HG02943 (cell line): ENCODE results near the gene SMARCB1.

Experiments used
- ATAC-seq: cut with Tn5 transposase; IDR thresholded peaks from one replicate; pipeline ENCODE4 v1.9.1; 2021; ENCODE audit warnings: mild to moderate bottlenecking, low read depth, moderate library complexity; ENCODE audit not compliant: unreplicated experiment

SMARCB1 gene

DNA sequence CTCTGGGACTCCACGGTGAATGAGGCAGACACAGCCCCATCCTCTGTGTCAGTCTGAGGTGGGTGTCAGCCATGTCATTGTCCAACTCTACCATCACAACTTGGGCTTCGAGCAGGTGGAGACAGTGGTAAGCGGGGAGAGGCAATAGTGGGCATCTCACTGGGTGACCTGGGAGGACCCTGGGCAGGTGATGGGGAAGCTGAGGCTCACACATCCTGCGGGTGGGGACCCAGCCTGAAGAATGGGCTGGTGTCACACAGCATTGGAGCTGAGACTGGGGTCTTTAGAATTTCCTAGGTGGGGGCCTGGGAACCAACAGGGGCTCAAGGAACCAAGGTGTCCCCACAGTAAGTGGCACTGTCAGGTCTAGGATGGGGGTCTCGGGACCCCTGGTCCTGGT is 7.0 kb upstream of the SMARCB1 start:
- no peak for ATAC-seq

DNA sequence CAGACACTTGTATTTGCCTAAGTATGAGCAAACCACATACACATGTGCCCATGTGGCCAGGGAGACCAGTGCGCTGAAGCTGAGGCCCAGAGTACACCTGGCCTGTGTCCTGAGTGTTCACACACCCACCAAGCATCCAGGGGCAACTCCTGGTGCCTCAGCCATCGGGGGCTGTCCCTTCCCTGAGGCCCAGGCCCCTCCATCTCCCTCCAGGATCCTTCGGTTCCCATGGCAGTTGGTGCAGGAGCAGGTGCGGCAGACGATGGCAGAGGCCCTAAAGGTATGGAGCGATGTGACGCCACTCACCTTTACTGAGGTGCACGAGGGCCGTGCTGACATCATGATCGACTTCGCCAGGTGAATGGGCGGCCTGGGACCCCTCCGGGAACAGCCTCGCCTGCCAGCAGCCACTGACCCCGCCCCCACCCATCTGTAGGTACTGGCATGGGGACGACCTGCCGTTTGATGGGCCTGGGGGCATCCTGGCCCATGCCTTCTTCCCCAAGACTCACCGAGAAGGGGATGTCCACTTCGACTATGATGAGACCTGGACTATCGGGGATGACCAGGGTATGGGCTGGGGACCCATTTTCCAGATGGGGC is 6.5 kb upstream of the SMARCB1 start:
- ATAC-seq = no peak

DNA sequence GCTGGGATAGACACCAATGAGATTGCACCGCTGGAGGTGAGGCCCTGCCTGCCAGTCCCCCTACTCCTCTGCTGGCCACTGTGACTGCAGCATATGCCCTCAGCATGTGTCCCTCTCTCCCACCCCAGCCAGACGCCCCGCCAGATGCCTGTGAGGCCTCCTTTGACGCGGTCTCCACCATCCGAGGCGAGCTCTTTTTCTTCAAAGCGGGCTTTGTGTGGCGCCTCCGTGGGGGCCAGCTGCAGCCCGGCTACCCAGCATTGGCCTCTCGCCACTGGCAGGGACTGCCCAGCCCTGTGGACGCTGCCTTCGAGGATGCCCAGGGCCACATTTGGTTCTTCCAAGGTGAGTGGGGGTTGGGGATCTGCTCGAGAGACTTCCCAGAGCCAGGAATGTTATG is 5.7 kb upstream of the SMARCB1 start:
- no peak for ATAC-seq

DNA sequence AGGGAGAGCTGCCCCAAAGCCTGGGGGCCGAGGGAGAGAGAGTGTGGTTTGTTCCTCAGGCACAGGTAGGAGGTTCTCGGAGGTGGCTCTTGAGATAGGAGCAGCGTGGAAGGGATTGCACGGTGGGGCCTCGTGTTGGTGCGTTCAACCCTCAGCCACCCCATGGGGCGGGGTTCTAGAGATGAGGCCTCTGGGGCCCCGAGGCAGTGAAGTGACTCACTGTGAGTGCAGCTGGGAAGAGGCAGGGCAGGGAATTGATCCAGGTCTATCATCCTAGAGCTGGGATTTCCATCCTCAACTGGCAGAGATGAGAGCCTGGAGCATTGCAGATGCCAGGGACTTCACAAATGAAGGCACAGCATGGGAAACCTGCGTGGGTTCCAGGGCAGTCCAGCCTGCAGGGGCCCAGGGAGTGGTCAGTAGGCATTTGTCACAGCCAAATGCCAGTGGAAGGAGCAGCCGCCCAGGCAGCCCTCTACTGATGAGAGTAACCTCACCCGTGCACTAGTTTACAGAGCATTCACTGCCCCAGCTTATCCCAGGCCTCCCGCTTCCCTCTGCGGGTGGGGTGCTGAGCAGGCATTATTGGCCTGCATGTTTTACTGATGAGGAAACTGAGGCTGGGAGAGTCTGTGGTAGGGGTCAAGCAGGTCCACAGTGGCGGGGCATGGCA is 5.1 kb upstream of the SMARCB1 start:
- ATAC-seq = no peak

DNA sequence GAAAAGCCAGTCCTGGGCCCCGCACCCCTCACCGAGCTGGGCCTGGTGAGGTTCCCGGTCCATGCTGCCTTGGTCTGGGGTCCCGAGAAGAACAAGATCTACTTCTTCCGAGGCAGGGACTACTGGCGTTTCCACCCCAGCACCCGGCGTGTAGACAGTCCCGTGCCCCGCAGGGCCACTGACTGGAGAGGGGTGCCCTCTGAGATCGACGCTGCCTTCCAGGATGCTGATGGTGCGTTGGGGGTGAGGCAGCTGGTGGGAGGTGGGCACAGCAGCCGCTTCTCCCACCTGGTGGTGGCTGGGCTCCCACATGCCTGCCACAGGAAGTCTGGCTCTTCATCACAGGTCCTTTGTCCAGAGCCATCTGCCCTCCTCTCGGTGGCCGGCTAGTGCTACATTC is 4.5 kb upstream of the SMARCB1 start:
- no peak for ATAC-seq

DNA sequence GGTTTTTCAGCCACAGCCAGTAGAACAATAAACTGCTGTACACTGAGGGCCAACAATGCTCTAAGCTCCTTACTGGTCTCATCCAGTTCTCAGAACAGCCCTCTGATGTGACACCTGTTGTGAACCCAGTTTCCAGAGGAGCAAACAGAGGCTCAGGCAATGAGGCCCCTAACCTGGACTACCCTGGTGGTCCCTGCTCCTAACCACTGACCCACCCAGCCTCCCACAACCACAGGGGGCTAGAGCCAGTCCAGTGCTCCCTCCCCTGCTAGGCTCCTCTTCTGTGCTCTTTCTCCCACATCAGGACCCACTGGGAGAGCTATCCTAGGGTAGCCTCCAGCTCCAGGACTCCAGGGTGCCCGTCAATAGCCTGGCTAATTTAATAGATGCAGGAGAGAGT is 4.1 kb upstream of the SMARCB1 start:
- ATAC-seq = no peak

DNA sequence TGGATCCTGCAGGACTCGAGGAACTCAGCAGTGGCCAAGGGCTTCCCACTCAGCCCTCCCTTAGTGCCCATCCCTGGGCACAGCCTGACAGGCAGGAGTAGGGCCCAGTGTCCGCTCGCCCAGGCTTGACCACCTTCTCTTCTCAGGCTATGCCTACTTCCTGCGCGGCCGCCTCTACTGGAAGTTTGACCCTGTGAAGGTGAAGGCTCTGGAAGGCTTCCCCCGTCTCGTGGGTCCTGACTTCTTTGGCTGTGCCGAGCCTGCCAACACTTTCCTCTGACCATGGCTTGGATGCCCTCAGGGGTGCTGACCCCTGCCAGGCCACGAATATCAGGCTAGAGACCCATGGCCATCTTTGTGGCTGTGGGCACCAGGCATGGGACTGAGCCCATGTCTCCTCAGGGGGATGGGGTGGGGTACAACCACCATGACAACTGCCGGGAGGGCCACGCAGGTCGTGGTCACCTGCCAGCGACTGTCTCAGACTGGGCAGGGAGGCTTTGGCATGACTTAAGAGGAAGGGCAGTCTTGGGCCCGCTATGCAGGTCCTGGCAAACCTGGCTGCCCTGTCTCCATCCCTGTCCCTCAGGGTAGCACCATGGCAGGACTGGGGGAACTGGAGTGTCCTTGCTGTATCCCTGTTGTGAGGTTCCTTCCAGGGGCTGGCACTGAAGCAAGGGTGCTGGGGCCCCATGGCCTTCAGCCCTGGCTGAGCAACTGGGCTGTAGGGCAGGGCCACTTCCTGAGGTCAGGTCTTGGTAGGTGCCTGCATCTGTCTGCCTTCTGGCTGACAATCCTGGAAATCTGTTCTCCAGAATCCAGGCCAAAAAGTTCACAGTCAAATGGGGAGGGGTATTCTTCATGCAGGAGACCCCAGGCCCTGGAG is 3.3 kb upstream of the SMARCB1 start:
- no peak for ATAC-seq

DNA sequence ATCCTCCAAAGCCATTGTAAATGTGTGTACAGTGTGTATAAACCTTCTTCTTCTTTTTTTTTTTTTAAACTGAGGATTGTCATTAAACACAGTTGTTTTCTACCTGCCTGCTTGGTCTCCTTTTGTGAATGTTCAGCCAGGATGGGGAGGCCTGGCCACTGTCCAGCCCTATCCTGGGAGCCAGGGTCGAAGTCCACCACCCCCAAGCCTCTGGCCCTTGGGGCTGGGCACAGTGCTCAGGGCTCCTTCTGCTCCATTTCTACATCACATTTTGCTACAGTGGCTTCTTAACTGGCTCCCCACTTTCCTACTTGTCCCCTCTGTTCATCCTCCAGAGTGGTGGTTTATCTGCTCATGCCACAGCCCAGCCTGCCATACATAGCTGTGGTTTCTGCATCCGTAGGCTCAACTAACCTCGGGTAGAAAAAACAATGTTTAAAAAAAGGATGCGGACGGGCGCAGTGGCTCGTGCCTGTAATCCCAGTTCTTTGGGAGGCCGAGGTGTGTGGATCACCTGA is 2.5 kb upstream of the SMARCB1 start:
- no peak for ATAC-seq

DNA sequence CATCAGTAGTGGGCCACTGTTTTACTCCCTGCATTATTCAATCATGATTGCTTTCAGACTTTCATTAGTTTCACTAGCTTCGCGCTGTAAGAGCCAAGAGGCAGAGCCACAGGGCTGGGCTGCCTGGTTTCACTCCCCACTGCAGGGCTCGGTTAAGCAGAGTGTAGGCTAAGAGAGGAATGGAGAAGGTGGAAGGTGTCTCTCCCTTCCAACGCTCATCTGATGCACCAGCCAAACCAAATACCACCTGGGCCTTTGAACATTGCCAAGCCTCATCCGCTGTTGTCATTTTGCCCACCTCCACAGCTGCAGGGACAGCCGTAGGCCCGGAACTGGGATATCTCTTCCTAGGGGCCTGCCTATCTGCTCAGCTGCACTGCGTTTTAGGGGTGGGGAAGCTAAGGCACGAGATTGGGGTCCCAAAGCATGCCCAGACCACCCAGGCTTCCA is 480 bp upstream of the SMARCB1 start:
- ATAC-seq = no peak

DNA sequence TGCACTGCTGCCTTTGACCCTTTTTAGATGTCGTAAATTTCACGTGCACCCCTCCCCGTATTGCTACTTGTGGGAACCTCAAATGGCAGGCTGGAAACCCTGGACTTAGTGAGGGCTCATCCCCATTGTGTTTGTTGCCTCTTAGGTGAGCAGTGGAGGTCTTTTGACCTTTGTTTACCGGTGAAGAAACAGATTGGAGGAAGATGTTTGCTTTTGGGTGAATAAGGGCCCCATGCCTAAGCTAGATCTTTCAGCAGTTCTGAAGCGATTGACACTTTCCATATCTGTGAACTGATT is 782 bp downstream of the SMARCB1 start:
- no peak for ATAC-seq

DNA sequence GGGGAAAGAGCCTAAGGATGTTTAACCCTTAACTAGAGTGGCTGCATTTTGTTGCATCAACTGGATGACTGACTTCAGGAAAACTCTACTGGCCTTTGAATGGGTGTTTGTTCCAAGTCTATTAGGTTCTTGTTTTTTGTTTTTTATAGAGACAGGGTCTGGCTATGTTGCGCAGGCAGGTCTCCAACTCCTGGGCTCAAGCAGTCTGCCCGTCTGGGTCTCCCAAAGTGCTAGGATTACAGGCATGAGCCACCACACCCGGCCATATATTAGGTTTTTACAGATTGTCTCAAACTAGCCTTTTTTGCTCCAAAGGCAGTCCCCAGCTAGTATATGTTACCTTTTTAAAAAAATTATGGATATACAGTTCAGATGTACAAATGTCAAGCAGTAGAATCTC is 1.1 kb downstream of the SMARCB1 start:
- no peak for ATAC-seq

DNA sequence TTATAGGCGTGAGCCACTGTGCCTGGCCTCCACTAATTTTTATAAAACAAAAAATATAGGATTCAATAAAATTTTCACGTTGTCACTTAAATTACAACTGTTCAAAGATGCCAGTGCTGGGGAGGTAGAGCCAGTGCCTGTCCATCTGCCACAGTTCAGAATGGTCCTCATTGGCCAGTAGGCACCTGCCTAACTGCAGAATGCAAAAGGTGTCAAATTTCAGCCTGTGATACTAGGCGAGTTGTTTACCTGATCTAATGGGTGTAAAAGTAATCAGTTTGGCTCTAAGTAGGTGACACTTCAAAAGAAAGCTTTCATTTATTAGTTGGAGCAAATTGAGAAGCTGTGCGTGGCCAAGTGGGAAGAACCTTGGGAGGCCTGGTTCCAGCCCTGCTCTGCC is 2.4 kb downstream of the SMARCB1 start:
- ATAC-seq = no peak

DNA sequence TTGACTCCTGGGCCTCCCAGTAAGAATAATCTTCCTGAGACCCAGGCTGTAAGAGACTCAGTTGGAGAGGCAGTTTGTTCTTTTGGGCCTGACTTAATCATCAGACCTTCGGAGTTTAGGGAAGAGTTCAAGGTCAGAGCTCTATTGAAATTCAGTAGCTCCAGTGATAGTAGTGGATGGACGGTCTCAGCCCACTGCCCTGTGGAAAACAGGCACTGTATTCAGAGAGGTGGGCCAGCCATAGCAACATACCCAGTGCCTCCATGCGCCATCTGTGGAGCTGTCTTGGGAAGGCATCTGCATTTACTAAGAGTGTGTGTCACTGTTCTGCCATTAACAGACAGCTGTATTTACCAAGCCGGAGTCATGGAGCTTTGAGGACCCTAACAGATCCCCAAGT is 2.9 kb downstream of the SMARCB1 start:
- no peak for ATAC-seq

DNA sequence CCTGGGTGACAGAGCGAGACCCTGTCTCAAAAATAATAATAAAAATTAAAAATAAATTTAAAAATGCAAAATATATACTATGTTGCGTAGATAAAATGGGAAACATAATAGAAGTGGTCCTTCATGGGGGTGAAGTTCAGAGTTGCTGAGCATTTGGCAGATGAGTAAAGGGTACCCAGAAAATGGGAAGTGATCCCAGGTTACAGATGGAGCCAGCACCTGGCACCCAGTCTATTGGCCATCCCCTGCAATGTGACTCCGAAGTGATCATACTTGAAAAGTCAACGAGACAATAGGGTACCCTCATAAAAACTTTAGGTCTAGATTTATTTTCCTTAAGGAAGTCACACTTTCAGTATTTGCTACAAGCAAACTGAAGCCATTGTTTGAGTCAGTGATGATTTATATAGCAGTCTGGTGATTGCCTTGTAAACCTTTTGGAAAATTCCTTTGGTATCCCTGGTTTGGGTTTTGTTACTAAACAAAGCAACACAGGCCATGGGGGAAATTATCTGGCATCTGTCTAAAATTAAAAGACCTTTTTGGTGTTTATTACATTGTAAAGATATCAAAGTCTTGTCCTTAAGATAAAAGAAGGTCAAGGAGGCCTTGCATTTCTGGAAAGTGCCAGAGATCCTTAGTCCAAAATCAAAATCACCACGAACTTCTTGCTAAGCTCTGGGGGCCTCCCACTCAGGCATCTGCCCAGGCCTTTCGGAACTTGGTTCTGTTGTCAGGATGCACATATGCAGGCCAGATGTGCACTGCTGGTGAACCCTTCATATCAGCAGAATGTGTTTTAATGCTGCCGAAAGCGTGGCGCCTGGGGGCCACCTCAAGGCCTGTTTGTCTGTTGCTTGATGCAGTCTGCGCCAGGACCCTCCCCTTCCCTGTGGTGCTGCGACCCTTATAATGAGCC is 4.3 kb downstream of the SMARCB1 start:
- no peak for ATAC-seq

DNA sequence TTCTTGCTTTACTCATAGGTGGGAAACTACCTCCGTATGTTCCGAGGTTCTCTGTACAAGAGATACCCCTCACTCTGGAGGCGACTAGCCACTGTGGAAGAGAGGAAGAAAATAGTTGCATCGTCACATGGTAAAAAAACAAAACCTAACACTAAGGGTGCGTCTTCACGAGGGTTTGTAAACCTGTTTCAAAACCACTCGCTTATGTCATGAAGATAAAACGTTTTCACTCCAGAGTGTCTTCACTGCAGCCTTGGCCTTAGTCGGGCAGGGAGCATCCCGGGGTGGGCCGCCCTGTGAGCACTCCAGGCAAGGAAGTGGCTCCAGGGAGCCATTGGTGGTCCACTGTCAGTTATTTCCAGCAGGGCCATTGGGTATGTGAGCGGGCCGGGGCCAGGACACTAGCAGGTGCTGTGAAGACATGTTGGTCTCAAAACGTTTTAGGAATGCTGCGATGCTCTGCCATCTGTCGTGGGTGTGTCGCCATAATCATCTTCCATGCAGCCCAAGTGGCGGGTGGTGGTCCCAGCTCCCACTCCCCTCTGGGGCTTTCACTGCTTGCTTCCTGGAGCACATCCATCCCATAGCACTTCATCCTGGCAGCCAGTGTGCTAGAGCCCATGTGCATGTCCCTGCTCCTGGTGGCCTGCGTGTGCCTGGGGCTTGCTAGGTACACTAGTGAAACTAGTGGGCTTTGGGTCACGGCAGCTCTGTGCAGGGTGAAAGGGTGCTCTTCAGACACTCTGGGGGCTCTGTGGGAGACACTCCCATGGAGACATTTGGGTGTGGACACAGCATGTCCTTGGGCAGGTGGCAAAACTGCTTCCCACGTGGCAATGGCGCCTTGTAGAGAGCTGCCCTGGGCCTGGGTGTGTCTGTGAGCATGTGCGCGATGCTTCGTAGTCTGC is 5.2 kb downstream of the SMARCB1 start:
- ATAC-seq = no peak

DNA sequence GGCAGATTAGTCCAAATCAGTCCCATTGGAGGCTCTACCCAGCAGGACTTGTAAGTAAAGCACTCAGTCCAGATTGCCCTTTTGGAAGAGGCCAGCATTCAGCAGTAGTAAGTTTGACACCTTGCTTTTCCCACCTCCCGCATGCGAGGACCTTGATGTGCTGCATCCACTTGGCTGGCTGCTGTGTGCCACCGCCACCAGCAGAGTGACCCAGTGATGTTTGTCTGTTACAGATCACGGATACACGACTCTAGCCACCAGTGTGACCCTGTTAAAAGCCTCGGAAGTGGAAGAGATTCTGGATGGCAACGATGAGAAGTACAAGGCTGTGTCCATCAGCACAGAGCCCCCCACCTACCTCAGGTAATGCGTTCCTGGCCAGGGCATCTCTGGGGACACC is 6.6 kb downstream of the SMARCB1 start:
- ATAC-seq = no peak

DNA sequence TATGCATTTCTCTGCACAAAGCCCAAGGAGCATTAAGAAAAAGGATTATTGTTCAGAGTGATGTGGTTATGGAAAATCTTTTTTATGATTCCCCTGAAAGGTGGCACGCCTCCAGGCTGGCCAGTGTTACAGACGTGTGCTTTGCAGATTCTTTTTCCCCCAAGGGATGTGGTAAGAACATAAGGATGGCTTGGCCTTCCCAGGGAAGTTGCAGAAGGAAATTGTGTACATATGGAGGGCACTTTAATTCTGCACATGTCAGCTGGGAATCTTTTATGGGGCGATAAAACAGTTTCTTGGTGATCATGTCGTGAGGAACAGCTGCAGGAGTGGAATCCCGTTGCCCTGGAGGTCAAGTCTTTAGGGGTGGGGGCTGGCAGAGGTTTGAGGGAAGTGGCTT is 9.7 kb downstream of the SMARCB1 start:
- no peak for ATAC-seq

DNA sequence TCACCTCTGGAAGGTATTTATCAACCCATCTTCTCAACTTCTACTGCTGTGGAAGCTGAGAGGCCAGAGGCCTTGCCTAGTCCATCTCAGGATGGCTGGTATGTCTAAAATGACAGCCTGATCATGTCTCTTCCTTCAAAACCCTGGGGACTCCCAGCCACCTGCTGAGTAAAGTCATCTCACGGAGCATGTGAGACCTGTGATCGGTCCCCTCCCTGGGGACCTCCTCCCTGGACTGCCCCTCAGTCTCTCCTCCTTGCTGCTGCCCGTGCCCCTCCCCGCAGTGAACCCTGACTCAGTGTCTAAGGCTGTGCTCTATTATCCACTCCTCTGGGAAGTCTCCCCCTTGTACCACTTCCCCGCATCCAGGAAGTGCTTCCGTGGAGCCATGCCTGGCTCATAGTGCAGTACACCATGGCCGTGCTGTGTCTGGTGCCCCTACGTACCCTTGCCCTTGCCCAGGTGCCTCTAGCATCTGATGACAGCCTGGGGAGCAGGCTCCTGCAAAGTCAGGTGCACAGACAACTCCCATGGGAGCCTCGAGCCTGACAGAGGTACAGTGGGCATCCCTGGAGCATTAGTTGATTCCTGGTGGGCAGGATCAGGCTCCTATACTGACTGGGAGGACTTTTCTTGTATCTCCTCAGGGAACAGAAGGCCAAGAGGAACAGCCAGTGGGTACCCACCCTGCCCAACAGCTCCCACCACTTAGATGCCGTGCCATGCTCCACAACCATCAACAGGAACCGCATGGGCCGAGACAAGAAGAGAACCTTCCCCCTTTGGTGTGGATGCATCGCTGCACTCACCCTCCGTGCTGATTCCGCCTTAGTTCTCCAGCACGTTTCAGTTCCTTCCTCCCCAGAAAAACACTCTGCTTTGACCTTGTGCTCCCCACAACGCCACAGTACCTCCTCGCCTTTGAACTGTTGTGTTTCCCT is 13.8 kb downstream of the SMARCB1 start:
- peak; percentile 40 for ATAC-seq
